HepG2 (cell line): ENCODE measurements around the gene LTA4H. TPM values are rescaled to one million over a fixed set of nuclear protein-coding genes. Genes with fewer than 3 reads are reported as not detected.
A peak's percentile ranks its signal among the peaks of the same experiment; 100 is the strongest.

Experiments used
- DMAP1 ChIP-seq: IDR thresholded peaks from 2 replicates; pipeline ENCODE4 v1.6.1; 2016
- DZIP1 ChIP-seq: sonication (generic); formaldehyde crosslinking; IDR thresholded peaks from 2 replicates; pipeline ENCODE4 v1.5.0; 2020; ENCODE audit warnings: mild to moderate bottlenecking, missing genetic modification reagents
- KLF12 ChIP-seq: sonication (generic); formaldehyde crosslinking; IDR thresholded peaks from 2 replicates; pipeline ENCODE4 v1.4.0; 2020; ENCODE audit warnings: missing genetic modification reagents, borderline replicate concordance
- KLF9 ChIP-seq: IDR thresholded peaks from 2 replicates; pipeline ENCODE4 v1.6.1; 2016; ENCODE audit warnings: low read depth
- POLR2AphosphoS2 ChIP-seq: IDR thresholded peaks from 2 replicates; pipeline ENCODE4 v1.6.1; 2011; ENCODE audit warnings: low read depth, low read length, improper control_type of control experiment
- RXRA ChIP-seq: sonication (generic); formaldehyde crosslinking; IDR thresholded peaks from 2 replicates; pipeline ENCODE4 v1.5.1; 2020; ENCODE audit warnings: missing genetic modification reagents
- SAP130 ChIP-seq: IDR thresholded peaks from 2 replicates; pipeline ENCODE4 v1.6.1; 2016; ENCODE audit warnings: low read depth
- SRSF1 ChIP-seq: fragments of 200-400 bp; formaldehyde crosslinking; optimal IDR thresholded peaks from 2 replicates; pipeline ENCODE3; 2017; ENCODE audit warnings: mild to moderate bottlenecking, low read depth, low read length, moderate library complexity
- TOE1 ChIP-seq: sonication (generic); formaldehyde crosslinking; IDR thresholded peaks from 2 replicates; pipeline ENCODE4 v1.4.0; 2020; ENCODE audit warnings: mild to moderate bottlenecking, missing genetic modification reagents
- ZNF280B ChIP-seq: sonication (generic); formaldehyde crosslinking; IDR thresholded peaks from 2 replicates; pipeline ENCODE4 v1.5.0; 2020; ENCODE audit warnings: missing genetic modification reagents, mild to moderate bottlenecking, borderline replicate concordance
- ZNF30 ChIP-seq: sonication (generic); formaldehyde crosslinking; IDR thresholded peaks from 2 replicates; pipeline ENCODE4 v1.5.0; 2020; ENCODE audit warnings: mild to moderate bottlenecking, missing genetic modification reagents
- ZNF329 ChIP-seq: sonication (generic); formaldehyde crosslinking; IDR thresholded peaks from 2 replicates; pipeline ENCODE4 v1.9.0; 2021; ENCODE audit warnings: low read depth, mild to moderate bottlenecking, missing genetic modification reagents
- ZNF496 ChIP-seq: sonication (generic); formaldehyde crosslinking; IDR thresholded peaks from 2 replicates; pipeline ENCODE4 v1.8.1; 2023; ENCODE audit warnings: mild to moderate bottlenecking, moderate library complexity, missing genetic modification reagents; ENCODE audit not compliant: insufficient replicate concordance
- ZNF562 ChIP-seq: sonication (generic); formaldehyde crosslinking; IDR thresholded peaks from 2 replicates; pipeline ENCODE4 v1.8.0; 2022; ENCODE audit warnings: missing genetic modification reagents, borderline replicate concordance
- ZNF572 ChIP-seq: sonication (generic); formaldehyde crosslinking; IDR thresholded peaks from 2 replicates; pipeline ENCODE4 v1.5.1; 2020; ENCODE audit warnings: mild to moderate bottlenecking, missing genetic modification reagents
- ZNF609 ChIP-seq: sonication (generic); formaldehyde crosslinking; IDR thresholded peaks from 2 replicates; pipeline ENCODE4 v1.4.0; 2020; ENCODE audit warnings: mild to moderate bottlenecking, missing genetic modification reagents, borderline replicate concordance
- polyA plus RNA-seq, 8 experiments: library from polyadenylated mRNA; depleted of rRNA in 3 of 8; stranded (reverse) in 7 of 8; unstranded in 1 of 8; fragments of >200 nt; fragmentation: Illumina TruSeq in 4 of 8; extraction: Trizol in 4 of 8; gene quantifications; 2 replicates each; pipeline versions ENCODE4 v1.2.1 to v1.2.3, GENCODE V29; 2011 to 2016; ENCODE audit warnings: low read depth in 4 of 8, missing spikeins in 1 of 8, mixed read lengths in 1 of 8; ENCODE audit not compliant: insufficient read depth in 1 of 8
- total RNA-seq, 5 experiments: library from RNA; depleted of rRNA; stranded (reverse); fragments of >200 nt; fragmentation: Illumina TruSeq; extraction: Trizol; gene quantifications; 2 replicates each; pipeline ENCODE4 v1.2.3, GENCODE V29; 2016; ENCODE audit warnings: low read depth in 1 of 5
- TF ChIP-seq, protein P1 (sequence below): sonication (generic); formaldehyde crosslinking; IDR thresholded peaks from 2 replicates; pipeline ENCODE4 v1.4.0; 2020; ENCODE audit warnings: missing genetic modification reagents

LTA4H gene
- total and polyA plus RNA-seq, 2 of the 13 experiments (the other 11 are each of a cell fraction or from before 2014, with no cell fraction given): 87.5 to 90.4 TPM

- no peak for TF ChIP-seq ZNF496 (CRISPR knock-in tag)
- no peak for TF ChIP-seq DZIP1 (CRISPR knock-in tag)
- TF ChIP-seq DMAP1 (CRISPR knock-in tag): no peak
- TF ChIP-seq, protein P1, sequence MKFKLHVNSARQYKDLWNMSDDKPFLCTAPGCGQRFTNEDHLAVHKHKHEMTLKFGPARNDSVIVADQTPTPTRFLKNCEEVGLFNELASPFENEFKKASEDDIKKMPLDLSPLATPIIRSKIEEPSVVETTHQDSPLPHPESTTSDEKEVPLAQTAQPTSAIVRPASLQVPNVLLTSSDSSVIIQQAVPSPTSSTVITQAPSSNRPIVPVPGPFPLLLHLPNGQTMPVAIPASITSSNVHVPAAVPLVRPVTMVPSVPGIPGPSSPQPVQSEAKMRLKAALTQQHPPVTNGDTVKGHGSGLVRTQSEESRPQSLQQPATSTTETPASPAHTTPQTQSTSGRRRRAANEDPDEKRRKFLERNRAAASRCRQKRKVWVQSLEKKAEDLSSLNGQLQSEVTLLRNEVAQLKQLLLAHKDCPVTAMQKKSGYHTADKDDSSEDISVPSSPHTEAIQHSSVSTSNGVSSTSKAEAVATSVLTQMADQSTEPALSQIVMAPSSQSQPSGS (CRISPR knock-in tag): peak; percentile 96
- TF ChIP-seq KLF12 (CRISPR knock-in tag): no peak; the same call in 1 of the 2 replicates
- no peak for TF ChIP-seq ZNF280B (CRISPR knock-in tag)
- no peak for TF ChIP-seq POLR2AphosphoS2
- TF ChIP-seq ZNF30: 0 out of 2 replicates have a peak, but pooled peaks have one; percentile 44
- TF ChIP-seq KLF9: no peak
- TF ChIP-seq ZNF329 (CRISPR knock-in tag): 0 out of 2 replicates have a peak, but pooled peaks have one; percentile 47
- TF ChIP-seq ZNF572 (CRISPR knock-in tag): no peak
- TF ChIP-seq RXRA (CRISPR knock-in tag): peak; percentile 81; the same call in 1 of the 2 replicates
- TF ChIP-seq TOE1 (CRISPR knock-in tag): 0 out of 2 replicates have a peak, but pooled peaks have one; percentile 50
- TF ChIP-seq SAP130 (CRISPR knock-in tag): peak; percentile 95
- no peak for TF ChIP-seq ZNF562
- peak; percentile 99 for TF ChIP-seq ZNF609 (CRISPR knock-in tag)
- TF ChIP-seq SRSF1: no peak
These were observed 39.2 kb downstream of the LTA4H start, which contains the start of gene HAL (continued) for GRCh38 chr12:95996034-95996658.
